GM15510 (cell line): ENCODE measurements around the gene ECHS1.

Source experiments
- POLR2A ChIP-seq: IDR thresholded peaks from 3 replicates; pipeline ENCODE4 v1.6.1; 2011; ENCODE audit warnings: borderline replicate concordance; ENCODE audit not compliant: insufficient read length; ENCODE audit errors: extremely low read depth

ECHS1 gene

DNA sequence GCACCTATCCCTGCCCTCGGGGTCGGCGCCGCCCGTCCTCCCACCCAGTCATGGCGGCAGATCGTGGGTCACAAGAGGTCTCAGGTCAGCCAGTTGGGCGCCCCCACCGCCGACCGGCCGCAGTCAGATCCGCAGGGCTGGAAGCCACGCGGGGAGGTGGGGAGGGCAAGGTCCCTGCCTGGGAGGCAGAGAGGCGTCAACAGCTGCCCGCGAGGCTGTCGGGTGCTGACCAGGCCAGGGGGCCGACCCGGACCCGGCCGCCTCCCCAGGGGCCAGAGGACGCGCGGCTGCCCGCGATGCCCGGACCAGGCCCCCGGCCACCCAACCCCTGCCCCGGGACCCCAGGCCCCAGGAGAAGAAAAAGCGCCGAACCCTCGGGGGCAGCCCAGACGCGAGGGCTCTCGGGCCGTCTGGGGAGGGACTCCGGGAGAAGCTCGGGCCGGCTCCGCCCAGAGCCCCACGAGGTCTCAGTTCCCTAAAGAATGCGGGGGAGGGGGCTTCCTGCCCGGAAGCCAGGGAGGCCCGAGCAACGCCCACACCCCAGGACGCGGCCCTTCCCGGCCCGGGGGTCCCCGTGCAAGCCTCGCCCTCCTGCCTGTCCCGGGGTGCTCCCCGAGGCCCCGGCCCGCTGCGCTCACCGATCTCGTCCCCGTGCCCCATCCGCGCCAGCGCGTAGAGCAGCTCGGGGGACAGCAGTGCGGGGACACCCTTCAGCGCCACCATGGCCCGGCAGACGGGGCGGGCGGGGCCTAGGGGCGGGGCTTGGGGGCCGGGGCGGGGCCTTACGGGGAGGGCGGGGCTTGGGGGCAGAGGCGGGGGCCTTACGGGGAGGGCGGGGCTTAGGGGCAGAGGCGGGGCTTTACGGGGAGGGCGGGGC is 15.6 kb downstream of the ECHS1 start, which contains the start of gene FUOM:
Gene FUOM, minus strand, starts transcription at position 735 of the 877 bp plus-strand sequence. Its CDS starts 12 bp downstream, at position 723.
- TF ChIP-seq POLR2A = peak; percentile 73

DNA sequence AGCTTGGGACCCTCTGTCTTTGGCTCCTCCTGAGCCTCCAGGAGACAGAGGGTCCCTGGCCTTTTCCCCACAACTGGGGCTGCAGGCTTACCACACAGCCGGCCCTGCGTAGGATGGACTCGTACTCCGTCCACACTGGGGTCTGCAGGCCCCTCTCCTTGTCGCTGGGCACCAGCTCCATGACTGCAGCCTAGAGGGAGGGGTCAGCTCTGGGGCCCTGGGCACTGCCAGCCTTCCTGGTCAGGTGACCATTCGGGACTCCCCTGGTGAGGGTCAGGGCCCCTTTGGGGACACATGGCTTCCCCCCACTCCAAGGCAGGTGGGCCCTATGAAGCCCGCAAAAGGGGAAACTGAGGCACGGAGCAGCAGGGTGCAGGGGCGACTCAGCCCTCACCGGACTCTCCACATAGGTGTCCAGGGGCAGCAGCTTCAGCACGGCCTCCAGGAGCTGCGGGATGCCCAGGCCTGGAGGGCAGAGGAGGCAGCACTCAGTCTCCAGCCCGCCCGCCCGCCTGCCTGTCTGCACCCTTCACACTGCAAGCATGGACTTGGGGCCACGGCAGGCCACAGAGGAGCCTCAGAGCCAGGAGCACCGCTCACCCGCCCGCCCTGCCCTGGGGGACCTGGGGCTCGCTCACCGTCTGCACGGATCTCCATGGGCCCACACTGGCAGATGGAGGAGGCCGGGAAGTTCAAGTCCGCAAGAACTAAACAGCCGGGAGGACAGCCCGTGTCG is 16.4 kb downstream of the ECHS1 start:
- TF ChIP-seq POLR2A = no peak

DNA sequence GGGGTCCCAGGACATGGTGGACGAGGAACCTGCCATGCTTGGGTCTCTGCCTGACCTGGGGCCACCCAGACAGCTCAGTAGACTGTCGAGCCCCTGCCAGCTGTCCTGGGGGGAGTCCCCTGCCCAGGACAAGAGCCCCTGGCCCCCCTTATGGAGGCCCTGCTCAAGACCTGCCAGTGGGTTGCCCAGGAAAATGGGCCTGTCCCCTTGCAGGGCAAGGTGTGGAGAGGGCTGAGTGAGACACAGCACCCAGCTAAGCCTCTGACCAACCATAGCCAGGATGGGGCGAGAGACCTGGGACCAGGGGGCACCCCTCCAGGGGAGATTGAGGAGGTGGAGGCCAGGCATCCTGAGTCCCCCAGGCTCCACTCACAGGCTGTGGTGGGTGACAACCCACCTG is 17.2 kb downstream of the ECHS1 start:
- TF ChIP-seq POLR2A = no peak

DNA sequence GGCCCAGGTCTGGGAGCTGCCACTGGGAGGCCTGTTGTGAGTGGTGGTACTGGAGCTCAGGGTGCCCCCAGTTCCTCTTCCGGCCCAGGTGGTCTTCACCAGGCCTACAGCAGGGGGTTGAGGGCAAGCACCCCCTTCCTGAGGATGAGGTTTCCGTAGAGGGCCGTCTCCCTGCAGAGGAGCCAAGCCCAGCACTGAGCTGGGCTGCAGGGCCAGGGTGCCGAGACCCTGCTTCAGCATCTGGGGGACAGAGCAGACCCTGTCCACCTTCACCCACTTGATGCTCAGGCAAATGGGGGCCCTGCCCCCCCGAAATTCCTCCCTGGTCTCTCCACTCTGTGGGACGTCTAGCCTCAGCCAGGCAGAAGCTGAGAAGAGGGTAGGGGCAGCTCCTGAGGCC is 17.9 kb downstream of the ECHS1 start:
- TF ChIP-seq POLR2A = no peak

DNA sequence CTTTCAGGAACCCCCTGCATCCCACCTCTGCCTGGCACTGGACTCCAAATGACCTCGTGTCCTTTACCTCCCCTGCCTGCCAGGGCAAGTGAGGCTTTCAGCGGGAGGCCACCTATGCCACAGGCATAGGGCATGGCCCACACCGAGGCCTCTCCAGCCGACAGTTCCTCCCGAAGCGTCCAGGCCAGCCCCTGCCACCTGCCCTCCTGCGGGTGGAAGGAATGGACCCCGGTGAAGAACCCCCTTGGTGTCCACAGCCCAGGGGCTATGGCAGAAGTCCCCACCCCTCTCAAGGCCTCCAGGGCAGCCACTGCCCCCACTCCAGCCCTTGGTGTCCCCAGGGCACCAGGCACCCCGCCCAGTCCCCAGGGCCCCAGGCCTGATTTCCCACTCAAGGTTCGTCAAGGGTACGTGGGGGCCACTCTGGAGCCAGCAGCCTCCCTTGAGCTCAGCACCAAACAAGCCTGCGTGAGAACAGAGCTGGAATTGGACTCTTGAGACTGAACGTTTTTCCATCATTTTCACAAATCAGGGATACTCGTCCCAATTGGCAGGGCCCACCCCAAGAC is 18.4 kb downstream of the ECHS1 start:
- TF ChIP-seq POLR2A = no peak

DNA sequence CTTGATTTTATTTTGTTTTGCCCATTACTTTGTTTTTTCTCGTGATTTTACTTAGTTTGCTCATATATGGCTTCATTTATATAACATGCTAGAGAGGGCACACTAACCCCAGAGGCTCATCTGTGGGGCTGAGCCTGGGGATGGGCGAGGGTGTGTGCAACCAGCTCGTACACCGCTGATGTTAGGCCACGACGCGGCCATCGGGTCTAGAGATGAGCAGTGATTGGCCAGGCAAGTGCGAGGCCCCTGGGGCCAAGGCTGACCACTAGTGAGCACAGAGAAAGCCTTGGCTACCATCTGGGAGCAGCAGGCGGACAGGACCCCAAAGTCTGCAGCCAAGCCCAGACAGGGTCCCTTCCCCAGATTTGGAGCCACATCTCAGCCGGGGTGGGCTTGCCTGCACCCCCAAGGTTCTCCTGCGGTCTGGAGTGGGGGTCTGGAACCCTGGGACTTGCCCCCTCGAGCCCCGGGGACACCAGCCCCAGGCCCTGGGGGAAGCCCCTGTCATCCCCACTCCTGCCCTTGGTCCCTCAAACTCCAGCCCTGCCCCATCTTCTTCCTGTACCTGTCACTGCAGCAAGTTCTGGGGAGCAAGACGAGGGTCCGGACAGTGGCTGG is 19.1 kb downstream of the ECHS1 start:
- no peak for TF ChIP-seq POLR2A

DNA sequence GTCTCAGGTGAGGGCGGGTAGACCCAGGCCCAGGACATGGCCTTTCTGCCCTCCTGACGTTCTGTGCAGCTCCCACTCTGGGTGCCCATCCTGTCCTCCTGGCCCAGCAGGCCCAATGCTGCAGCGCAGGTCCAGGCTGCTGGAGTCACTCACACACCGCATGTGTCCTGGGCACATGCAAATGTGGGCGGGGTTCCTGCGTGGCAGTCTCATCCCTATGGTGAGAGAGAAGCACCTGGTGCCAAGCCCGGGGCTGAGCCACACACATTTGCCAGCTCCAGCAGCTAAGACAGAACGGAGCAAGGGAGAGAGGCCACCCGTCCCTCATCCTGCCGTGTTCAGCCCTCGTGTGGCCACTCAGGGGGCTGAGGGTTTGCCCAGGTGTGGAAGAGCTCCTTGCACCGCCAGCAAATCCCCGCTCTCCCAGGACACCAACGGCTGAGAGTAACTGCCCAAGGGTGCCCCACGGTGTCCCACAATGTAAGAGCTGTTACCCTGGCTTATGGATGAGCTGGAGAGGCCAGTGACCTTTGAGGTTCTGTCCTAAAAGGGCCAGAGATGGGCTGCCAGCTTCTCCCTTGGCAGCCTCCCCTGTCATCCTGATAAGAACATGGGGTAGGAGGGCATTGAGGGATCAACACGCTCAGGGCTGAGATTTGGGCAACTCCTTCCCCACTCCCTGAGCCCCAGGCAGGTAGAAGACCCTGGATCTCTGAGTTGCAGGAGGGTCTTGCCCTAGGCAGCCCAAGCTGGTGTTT is 19.8 kb downstream of the ECHS1 start:
- TF ChIP-seq POLR2A = no peak

DNA sequence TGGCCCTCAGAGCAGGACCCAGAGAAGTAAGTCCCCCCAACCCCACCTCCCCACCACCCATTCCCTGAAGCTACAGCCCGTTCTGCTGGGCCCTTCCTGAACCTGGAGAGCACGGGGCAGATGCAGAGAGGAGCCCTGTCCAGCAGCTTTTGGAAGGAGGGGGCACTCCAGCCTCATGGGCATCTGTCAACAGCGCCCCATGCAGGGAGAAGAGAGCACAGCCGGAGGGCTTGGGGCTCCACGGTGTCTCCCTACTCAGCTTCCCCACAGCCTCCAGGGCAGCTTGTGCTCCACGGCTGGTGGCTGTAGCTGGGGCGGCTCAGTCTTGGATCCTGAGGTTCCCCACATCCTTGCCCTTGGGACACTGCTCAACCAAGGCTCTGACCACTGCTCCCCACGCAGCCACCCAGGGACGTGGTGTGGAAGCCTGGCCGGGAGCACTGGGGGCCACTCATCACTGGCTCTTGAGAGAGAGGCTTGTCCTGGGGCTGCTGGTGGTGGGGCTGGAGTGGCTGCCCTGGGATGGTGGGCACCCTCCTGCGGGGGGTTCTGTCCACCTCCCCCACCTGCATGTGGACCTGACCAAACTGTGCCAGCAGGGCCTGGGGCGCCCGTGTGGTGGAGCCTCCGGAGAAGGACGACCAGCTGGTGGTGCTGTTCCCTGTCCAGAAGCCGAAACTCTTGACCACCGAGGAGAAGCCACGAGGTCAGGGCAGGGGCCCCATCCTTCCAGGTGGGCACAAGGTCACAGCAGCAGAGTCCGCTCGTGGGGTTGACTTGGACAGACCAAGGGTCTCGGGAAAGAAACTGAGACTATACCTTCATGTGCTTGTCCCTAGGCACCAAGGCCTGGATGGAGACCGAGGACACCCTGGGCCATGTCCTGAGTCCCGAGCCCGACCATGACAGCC is 21.5 kb downstream of the ECHS1 start:
- no peak for TF ChIP-seq POLR2A

DNA sequence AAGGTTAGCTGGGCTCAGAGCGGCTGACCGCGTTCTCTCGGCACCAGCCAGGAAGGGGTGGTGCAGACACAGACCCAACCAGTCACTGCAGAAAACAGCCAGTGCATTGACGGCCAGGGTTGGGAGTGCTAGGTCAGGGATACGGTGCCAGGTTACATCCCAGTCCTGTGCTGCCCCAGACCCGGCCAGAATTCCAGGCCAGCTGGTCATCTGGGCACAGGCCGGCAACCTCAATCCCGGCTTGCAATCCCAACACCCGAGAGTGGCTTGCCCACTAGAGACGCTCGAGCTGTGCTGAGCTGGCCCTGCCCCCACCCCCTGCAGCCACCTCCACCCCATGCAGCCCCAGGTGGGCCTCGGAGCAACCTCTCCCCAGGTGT is 22.2 kb downstream of the ECHS1 start:
- TF ChIP-seq POLR2A = no peak

DNA sequence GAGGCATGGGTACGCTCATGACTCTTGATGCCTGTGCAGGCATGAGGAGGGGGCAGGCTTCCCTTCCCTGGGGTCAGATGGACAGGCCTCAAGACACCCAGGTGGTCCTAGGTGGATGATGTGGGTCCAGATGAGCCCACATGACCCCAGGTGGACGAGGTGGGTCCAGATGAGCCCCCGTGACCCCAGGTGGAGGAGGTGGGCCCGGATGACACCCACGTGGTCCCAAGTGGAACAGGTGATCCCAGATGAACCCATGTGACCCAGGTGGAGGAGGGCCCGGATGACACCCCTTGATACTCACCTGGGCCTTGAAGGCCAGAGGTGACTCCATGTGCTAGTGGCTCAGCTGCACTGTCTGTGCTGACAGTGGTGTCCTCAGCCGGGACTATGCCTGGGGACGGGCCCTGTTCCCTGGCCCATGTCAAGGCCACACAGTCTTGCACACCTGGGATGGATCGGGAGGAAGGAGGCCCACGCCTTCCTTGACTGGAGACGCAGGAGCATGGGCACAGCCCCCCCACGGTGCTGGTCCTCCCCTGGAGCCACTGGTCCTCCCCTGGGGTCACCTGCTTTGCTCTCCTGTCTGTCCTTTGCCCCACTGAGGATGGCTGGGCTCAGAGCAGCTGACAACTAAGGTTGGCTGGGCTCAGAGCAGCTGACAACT is 22.7 kb downstream of the ECHS1 start:
- TF ChIP-seq POLR2A = no peak

DNA sequence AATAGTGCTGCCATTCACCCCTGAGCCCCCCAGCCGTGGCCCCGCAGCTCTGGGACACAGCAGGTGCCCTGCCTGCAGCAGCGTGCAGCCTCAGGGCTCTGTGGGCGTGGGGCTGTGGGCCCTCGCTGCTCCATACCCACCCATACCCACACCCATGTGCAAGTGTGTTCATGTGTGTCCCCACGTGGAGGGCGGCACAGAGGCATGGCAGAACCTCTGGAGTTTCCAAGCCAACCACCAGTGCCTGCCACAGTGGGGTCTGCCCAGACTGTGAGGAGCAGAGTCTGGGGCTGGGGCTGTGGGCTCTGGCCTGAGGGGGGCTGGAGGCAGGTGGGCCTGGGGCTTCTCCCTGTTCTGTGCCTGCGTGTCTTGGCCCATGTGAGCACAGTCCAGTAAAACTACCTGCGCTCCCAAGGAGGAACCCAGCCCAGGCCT is 23.6 kb downstream of the ECHS1 start:
- TF ChIP-seq POLR2A = no peak

DNA sequence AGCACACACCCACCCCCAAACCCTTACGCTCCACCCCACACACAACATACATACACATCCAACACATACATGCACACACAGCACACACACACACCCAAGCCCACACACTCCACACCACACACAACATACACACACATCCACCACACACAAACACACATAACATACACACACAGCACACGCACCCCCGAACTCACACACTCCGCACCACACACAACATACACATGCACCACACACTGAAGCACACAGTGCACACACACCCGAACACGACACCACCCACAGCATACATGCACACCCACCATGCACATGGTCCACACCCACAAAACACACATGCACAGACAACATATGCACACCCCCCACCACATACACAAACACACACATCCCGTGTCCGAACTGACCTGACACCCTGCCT is 24.0 kb downstream of the ECHS1 start:
- no peak for TF ChIP-seq POLR2A
